K562 (cell line): ENCODE measurements around the gene SOX11. TPM values are rescaled to one million over a fixed set of nuclear protein-coding genes. Genes with fewer than 3 reads are reported as not detected.

ENCODE experiments used
- ATAC-seq: fragments of 200-7000 bp; cut with Tn5 transposase; 3 replicates; pipeline ENCODE4 v1.9.1; 2020; ENCODE audit warnings: moderate library complexity
- BruUV-seq: library from RNA; stranded (reverse); fragments of 400-500 nt; replicated peaks from 2 replicates; lab custom pipeline; 2021; lab: Mats Ljungman, UMichigan
- CTCF ChIA-PET: fragments of 300-600 bp; formaldehyde crosslinking; extraction: SDS; loops from one replicate; lab custom pipeline; 2021; ENCODE audit warnings: low intra/inter-chr PET ratio; lab: Yijun Ruan, JAX
- POLR2A ChIA-PET: fragments of 300-600, 350-650 bp; sonication (Branson Sonifier 250); formaldehyde crosslinking; extraction: SDS; loops from one replicate; lab custom pipeline; 2021; ENCODE audit warnings: antibody characterized with exemption, inconsistent platforms; lab: Yijun Ruan, JAX
- DNase-seq, 4 experiments: peaks; one replicate each; pipeline versions ENCODE4 v3.0.0 to v3.0.0-alpha.2; 2011 to 2018; ENCODE audit warnings: low spot score in 3 of 4, mixed read lengths in 3 of 4; ENCODE audit errors: extremely low read depth in 1 of 4
- FAIRE-seq: peaks from 2 replicates; lab custom pipeline; 2011; peaks lifted over from hg19 to GRCh38; lab: Jason Lieb, UNC
- H2AFZ ChIP-seq: 2 replicates; pipeline ENCODE4 v1.6.0; 2011; ENCODE audit warnings: low read depth, low read length, control low read depth, inconsistent platforms
- H3K27ac ChIP-seq: fragments of 200-600 bp; 3 replicates; pipeline ENCODE4 v1.8.0; 2011; ENCODE audit warnings: low read depth, mild to moderate bottlenecking, control low read depth, inconsistent platforms, low read length, moderate library complexity, mixed read lengths; ENCODE audit errors: extremely low read depth
- H3K27me3 ChIP-seq, 2 experiments: fragments of 300-600 bp in 1 of 2; 2 replicates in 1 of 2; 3 replicates in 1 of 2; pipeline versions ENCODE4 v1.6.0 to v1.8.0; 2011; ENCODE audit warnings: inconsistent platforms in 2 of 2, low read length in 2 of 2, mild to moderate bottlenecking in 1 of 2, mixed read lengths in 1 of 2, moderate library complexity in 1 of 2; ENCODE audit not compliant: control insufficient read depth in 2 of 2, insufficient read depth in 2 of 2
- H3K36me3 ChIP-seq: fragments of 300-600 bp; 3 replicates; pipeline ENCODE4 v1.8.0; 2011; ENCODE audit warnings: mild to moderate bottlenecking, low read length, inconsistent platforms; ENCODE audit not compliant: control insufficient read depth, insufficient read depth
- H3K4me1 ChIP-seq, 2 experiments: fragments of 200-600 bp in 1 of 2; replicated peaks in 1 of 2; 2 replicates in 1 of 2; 3 replicates in 1 of 2; pipeline versions ENCODE4 v1.5.1 to v1.8.0; 2011; ENCODE audit warnings: inconsistent platforms in 2 of 2, low read length in 2 of 2, mild to moderate bottlenecking in 1 of 2, mixed read lengths in 1 of 2, moderate library complexity in 1 of 2; ENCODE audit not compliant: control insufficient read depth in 2 of 2, insufficient read depth in 2 of 2
- H3K4me2 ChIP-seq: 2 replicates; pipeline ENCODE4 v1.6.1; 2011; ENCODE audit warnings: low read length, control low read depth, inconsistent platforms, mixed read lengths; ENCODE audit not compliant: insufficient read depth
- H3K4me3 ChIP-seq: fragments of 200-600 bp; sonication (generic), shearing (Covaris generic); 2 replicates; pipeline ENCODE4 v1.5.1; 2016; ENCODE audit warnings: control low read depth, inconsistent platforms
- H3K79me2 ChIP-seq: fragments of 200-600 bp; 3 replicates; pipeline ENCODE4 v1.8.0; 2011; ENCODE audit warnings: low read length, inconsistent platforms; ENCODE audit not compliant: control insufficient read depth, insufficient read depth
- H3K9ac ChIP-seq, 2 experiments: 2 replicates each; pipeline versions ENCODE4 v1.6.0 to v1.6.1; 2011; ENCODE audit warnings: low read depth in 2 of 2, low read length in 2 of 2, control low read depth in 1 of 2, inconsistent platforms in 1 of 2, mild to moderate bottlenecking in 1 of 2, mixed read lengths in 1 of 2; ENCODE audit not compliant: insufficient read depth in 1 of 2
- H3K9me1 ChIP-seq: one replicate; pipeline ENCODE4 v1.6.0; 2011; ENCODE audit warnings: inconsistent platforms, mild to moderate bottlenecking, low read length, moderate library complexity; ENCODE audit not compliant: control insufficient read depth, insufficient read depth
- H3K9me3 ChIP-seq: replicated peaks from 2 replicates; pipeline ENCODE4 v1.5.1; 2011; ENCODE audit warnings: low read depth, low read length, inconsistent platforms; ENCODE audit not compliant: control insufficient read depth, insufficient read depth
- H4K20me1 ChIP-seq: replicated peaks from 2 replicates; pipeline ENCODE4 v1.6.1; 2011; ENCODE audit warnings: low read length, inconsistent platforms, mixed read lengths; ENCODE audit not compliant: control insufficient read depth, insufficient read depth
- CBX8 ChIP-seq: fragments of 200-600 bp; sonication (generic); IDR thresholded peaks from 2 replicates; pipeline ENCODE4 v1.6.1; 2012; ENCODE audit warnings: borderline replicate concordance, mixed run types, low read depth, mild to moderate bottlenecking, moderate library complexity, mixed read lengths, low read length, control low read depth, inconsistent platforms; ENCODE audit not compliant: poor library complexity, severe bottlenecking; ENCODE audit errors: extremely low read depth
- DEAF1 ChIP-seq: fragments of 450-650 bp; formaldehyde crosslinking; IDR thresholded peaks from 2 replicates; pipeline ENCODE4 v1.4.0; 2020; ENCODE audit warnings: mild to moderate bottlenecking, moderate library complexity
- MTF1 ChIP-seq: fragments of 250-450 bp; sonication (Bioruptor Pico); IDR thresholded peaks from 2 replicates; pipeline ENCODE4 v1.9.0; 2021; ENCODE audit warnings: moderate library complexity, mild to moderate bottlenecking, inconsistent platforms, borderline replicate concordance
- RAD21 ChIP-seq, 2 experiments: fragments of 250-450 bp in 1 of 2; fragments of 450-650 bp in 1 of 2; sonication (Bioruptor Pico) in 1 of 2; formaldehyde crosslinking in 1 of 2; IDR thresholded peaks in 1 of 2; conservative IDR thresholded peaks in 1 of 2; 2 replicates each; pipeline versions ENCODE4 v1.4.0 to v1.8.0; 2020 to 2022; ENCODE audit warnings: mild to moderate bottlenecking in 2 of 2, moderate library complexity in 1 of 2
- SMAD4 ChIP-seq: fragments of 250-450 bp; sonication (Bioruptor Pico); conservative IDR thresholded peaks from 2 replicates; pipeline ENCODE4 v1.8.0; 2021; ENCODE audit warnings: inconsistent platforms, mild to moderate bottlenecking, moderate library complexity
- SRSF7 ChIP-seq: fragments of 200-400 bp; formaldehyde crosslinking; optimal IDR thresholded peaks from 2 replicates; pipeline ENCODE3; 2017; ENCODE audit warnings: mild to moderate bottlenecking, low read depth, low read length
- TCF3 ChIP-seq: sonication (generic); formaldehyde crosslinking; IDR thresholded peaks from 2 replicates; pipeline ENCODE4 v1.4.0; 2020; ENCODE audit warnings: mild to moderate bottlenecking, missing genetic modification reagents
- ZFP1 ChIP-seq: fragments of 450-650 bp; formaldehyde crosslinking; IDR thresholded peaks from 2 replicates; pipeline ENCODE4 v1.4.0; 2020; ENCODE audit warnings: mild to moderate bottlenecking, mixed read lengths
- WGBS: fragments of 100-300 bp; shearing (Covaris generic); methylation state at CpG from one replicate; pipeline ENCODE4 v1.1.6; 2016; ENCODE audit warnings: low coverage, mixed read lengths; ENCODE audit not compliant: insufficient coverage; ENCODE audit errors: missing lambda C conversion rate; 5-methylcytosine and 5-hydroxymethylcytosine counted together
- in situ Hi-C: fragments of 300-500 bp; cut with MboI; formaldehyde crosslinking; loops from 4 replicates; pipeline ENCODE4 v1.15.0; 2018; ENCODE audit warnings: inconsistent platforms, mixed read lengths
- intact Hi-C: fragments of 100-400 bp; cut with micrococcal nuclease; formaldehyde crosslinking; loops from 2 replicates; pipeline ENCODE4 v1.14.2; 2022
- polyA plus RNA-seq, 8 experiments: library from polyadenylated mRNA; depleted of rRNA in 4 of 8; stranded (reverse) in 5 of 8; unstranded in 3 of 8; fragments of >200 nt; fragmentation: Nextera tagmentation in 2 of 8; fragmentation: Illumina TruSeq in 1 of 8; extraction: Ambion mirVana in 2 of 8; extraction: Trizol in 1 of 8; gene quantifications; 2 replicates each; pipeline versions ENCODE4 v1.2.1 to v1.2.3, GENCODE V29; 2011 to 2014; ENCODE audit warnings: inconsistent platforms in 1 of 8, missing spikeins in 1 of 8
- total RNA-seq, 7 experiments: library from RNA; depleted of rRNA in 6 of 7; stranded (reverse); fragments of >200 nt in 6 of 7; fragmentation: Illumina TruSeq in 2 of 7; extraction: Trizol in 2 of 7; gene quantifications; 2 replicates each; pipeline versions ENCODE4 v1.2.1 to v1.2.3, GENCODE V29; 2011 to 2021; ENCODE audit warnings: low replicate concordance in 1 of 7
- TF ChIP-seq, protein P1 (sequence below): fragments of 450-650 bp; IDR thresholded peaks from 2 replicates; pipeline ENCODE4 v1.7.0; 2016; ENCODE audit warnings: borderline replicate concordance
- TF ChIP-seq, protein P2 (sequence below): fragments of 250-450 bp; sonication (Bioruptor Pico); IDR thresholded peaks from 2 replicates; pipeline ENCODE4 v1.5.0; 2021; ENCODE audit warnings: mild to moderate bottlenecking, moderate library complexity

The SOX11 gene
- total and polyA plus RNA-seq, 9 of the 15 experiments (the other 6 are each of a cell fraction or from before 2014, with no cell fraction given) = 0.02 TPM; not detected in 8

- no peak for ATAC-seq
- WGBS = 0% methylated on average over 4 of the region's 4 CpGs
- in situ Hi-C loops (no loop called here), intact Hi-C loops (no loop called here)
- TF ChIP-seq, protein P1, sequence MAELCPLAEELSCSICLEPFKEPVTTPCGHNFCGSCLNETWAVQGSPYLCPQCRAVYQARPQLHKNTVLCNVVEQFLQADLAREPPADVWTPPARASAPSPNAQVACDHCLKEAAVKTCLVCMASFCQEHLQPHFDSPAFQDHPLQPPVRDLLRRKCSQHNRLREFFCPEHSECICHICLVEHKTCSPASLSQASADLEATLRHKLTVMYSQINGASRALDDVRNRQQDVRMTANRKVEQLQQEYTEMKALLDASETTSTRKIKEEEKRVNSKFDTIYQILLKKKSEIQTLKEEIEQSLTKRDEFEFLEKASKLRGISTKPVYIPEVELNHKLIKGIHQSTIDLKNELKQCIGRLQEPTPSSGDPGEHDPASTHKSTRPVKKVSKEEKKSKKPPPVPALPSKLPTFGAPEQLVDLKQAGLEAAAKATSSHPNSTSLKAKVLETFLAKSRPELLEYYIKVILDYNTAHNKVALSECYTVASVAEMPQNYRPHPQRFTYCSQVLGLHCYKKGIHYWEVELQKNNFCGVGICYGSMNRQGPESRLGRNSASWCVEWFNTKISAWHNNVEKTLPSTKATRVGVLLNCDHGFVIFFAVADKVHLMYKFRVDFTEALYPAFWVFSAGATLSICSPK = no peak
- TF ChIP-seq SMAD4 (CRISPR knock-in tag) (no peak), SRSF7 (no peak), DEAF1 (CRISPR knock-in tag) (no peak), ZFP1 (no peak), RAD21 (CRISPR knock-in tag; conservative IDR thresholded peaks at IDR 0.05 in 1 of 2, IDR thresholded peaks at IDR 0.05 in 1 of 2) (no peak), MTF1 (CRISPR knock-in tag) (no peak), TCF3 (CRISPR knock-in tag) (no peak), CBX8 (no peak)
- TF ChIP-seq, protein P2, sequence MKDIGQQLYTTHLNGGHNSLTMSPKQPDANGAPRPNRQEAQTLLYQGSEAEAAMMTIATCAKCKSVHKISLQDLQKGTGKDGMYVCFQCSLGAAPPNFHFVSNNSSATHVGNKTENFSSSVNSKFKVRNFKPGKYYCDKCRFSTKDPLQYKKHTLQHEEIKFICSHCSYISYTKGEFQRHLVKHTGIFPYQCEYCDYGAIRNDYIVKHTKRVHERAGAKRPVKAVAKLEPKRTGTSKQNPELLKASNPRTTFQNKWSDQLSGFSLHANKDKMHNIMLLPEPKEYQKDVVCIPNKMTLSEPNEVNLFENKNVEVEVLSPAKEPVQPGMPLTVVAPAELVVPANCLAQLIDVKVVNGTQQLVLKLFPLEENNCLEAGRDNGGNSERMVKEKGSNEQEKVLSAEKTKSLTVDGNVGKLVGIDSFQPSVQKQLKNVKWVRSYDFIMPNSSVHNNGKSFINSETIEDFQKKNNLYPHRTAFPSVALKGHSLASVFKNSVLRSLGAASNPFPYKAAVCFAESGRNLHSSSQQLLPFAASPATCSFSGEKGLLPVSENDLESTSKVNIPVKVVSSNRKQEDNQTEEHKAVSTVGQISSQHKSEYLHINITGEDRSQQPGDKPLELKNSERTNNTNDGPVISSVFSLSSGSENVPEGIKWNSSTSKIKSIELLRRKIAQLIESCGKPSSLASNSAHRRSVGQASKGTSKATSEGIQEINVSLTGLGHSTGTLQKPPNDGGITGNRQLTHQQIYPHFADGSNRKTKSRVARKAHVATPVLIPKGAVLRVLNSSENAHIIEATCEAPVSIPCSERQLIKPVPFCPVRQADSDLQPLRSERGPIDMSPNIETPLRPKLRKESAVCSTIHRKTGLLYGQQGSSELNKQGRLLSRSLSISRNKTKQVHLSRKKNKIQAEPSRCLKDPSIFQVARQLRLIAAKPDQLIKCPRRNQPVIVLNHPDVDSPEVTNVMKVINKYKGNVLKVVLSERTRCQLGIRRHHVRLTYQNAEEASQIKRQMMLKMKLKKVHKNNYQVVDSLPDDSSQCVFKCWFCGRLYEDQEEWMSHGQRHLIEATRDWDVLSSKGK (CRISPR knock-in tag) = no peak
- Histone ChIP-seq H3K27me3 (no peaks in the 10 kb centered on the region), H2AFZ (no peak overlapping the region), H3K9me1 (no peaks in the 10 kb centered on the region), H3K4me1 (no peaks in the 10 kb centered on the region), H3K9ac (no peak overlapping the region), H3K36me3 (no peaks in the 10 kb centered on the region), H4K20me1 (no peaks in the 10 kb centered on the region), H3K79me2 (no peaks in the 10 kb centered on the region), H3K27ac (no peak overlapping the region), H3K4me2 (no peak overlapping the region), H3K9me3 (no peaks in the 10 kb centered on the region), H3K4me3 (no peak overlapping the region)
- FAIRE-seq = no peak
- ChIA-PET CTCF (no interaction called here), POLR2A (no interaction called here)
- no TSS peak for BruUV-seq
- DNase-seq = no peak
These were observed 25.4 kb upstream of the SOX11 start for GRCh38 chr2:5666798-5667197.
